Measurements from ENCODE around the gene ROMO1. TPM values are rescaled to one million over a fixed set of nuclear protein-coding genes. Genes with fewer than 3 reads are reported as not detected.

The ROMO1 gene
- total and polyA plus RNA-seq, 2 of the 8 experiments (the other 6 are each of a cell fraction or from before 2014, with no cell fraction given), result 164 to 702 TPM

DNA sequence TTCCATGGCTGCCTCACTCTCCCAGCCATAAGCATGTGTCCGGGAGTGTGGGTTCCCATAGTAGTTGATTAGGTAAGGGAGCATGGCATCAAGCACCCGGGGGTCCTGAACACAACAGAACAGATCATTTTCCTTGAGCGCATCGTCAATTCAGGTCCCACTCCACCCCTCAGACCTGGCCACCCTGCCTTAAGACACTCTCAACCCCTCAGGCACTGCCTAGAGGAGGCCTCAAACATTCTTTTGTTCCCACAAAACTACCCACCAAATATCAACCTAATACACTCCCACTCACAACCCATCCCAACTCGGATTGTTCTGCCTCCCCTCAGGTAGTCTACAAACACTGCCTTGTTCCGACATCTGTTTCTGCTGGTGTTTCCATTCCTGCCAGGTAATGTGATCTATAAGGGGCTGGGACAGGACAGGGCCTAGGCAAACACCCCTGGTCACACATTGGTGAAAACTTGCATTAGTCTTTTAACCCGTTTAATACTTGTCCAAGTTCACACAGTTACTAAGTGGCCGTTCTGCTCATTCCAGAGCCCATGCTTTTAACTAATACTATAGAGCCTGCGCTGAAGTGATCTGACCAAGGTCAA lies 1.4 kb upstream of the ROMO1 start:
- H3K23me2 ChIP-seq (ENCODE audit: low read depth, low read length), result peaks cover 13% of the 10 kb centered on the region
- no peak overlapping the region for H3K14ac ChIP-seq (ENCODE audit: insufficient read length)
- H2BK15ac ChIP-seq (ENCODE audit: low read length), result no peak overlapping the region
- no peak overlapping the region for H2BK5ac ChIP-seq (ENCODE audit: low read depth, low read length)
- H4K91ac ChIP-seq (replicated peaks; ENCODE audit: insufficient read length, low read length), result no peak overlapping the region
- H4K20me1 ChIP-seq (replicated peaks in 1 of 2; ENCODE audit: control insufficient read depth in 1 of 2, insufficient read depth in 2 of 2, low read length in 2 of 2), result no peaks in the 10 kb centered on the region
- peaks cover 0 to 2% (median under 1%) of the 10 kb centered on the region in 4 experiments; a peak in 3 of 7 replicates for H3K4me1 ChIP-seq (replicated peaks in 1 of 4; ENCODE audit: control insufficient read depth in 3 of 4, insufficient read depth in 4 of 4, low read length in 3 of 4)
- peak overlapping the region; percentile 94; the same call in 1 of the 2 replicates for H2AFZ ChIP-seq (ENCODE audit: low read length)
- H3K9me3 ChIP-seq (ENCODE audit: insufficient read depth in 2 of 2, low read depth in 1 of 2, low read length in 1 of 2), result no peaks in the 10 kb centered on the region
- no peak overlapping the region for H3K4ac ChIP-seq (replicated peaks; ENCODE audit: insufficient read length, low read depth, low read length)
- no peak overlapping the region for H3K18ac ChIP-seq (ENCODE audit: extremely low read depth, low read length)
- H3K27me3 ChIP-seq (replicated peaks in 1 of 4; ENCODE audit: control insufficient read depth in 3 of 4, extremely low read depth in 1 of 4, insufficient read depth in 3 of 4, low read length in 3 of 4), result no peaks in the 10 kb centered on the region
- H4K5ac ChIP-seq (ENCODE audit: insufficient read length, low read depth, low read length), result no peak overlapping the region
- no peak overlapping the region for H2BK120ac ChIP-seq (replicated peaks; ENCODE audit: low read depth, low read length)
- POLR2A ChIA-PET (ENCODE audit: partially characterized antibody), result interaction anchor here (1.4 to 40.1 kb wide), 3 partner anchors 33 to 44 kb away, joined by 4 to 2341 read pairs (median 19); partner anchors contain the start of genes CPNE1, RBM12 and RBM39
- H2BK12ac ChIP-seq (ENCODE audit: low read depth, low read length), result 0 out of 2 replicates have a peak overlapping the region, but pooled peaks have one; percentile 39
- no peak for DNase-seq (ENCODE audit: low read depth in 1 of 2, low spot score in 2 of 2)
- FAIRE-seq, result no peak
- no peak overlapping the region for H3K23ac ChIP-seq (ENCODE audit: insufficient read length)
- no peak overlapping the region for H3K56ac ChIP-seq (replicated peaks; ENCODE audit: insufficient read length, low read depth, low read length)
- TF ChIP-seq TAF1 (IDR thresholded peaks at IDR 0.05; ENCODE audit: low read depth, low read length), result no peak
- no peak for TF ChIP-seq SIX5 (IDR thresholded peaks at IDR 0.05; ENCODE audit: low read depth, low read length)
- no peak for TF ChIP-seq KDM4A (IDR thresholded peaks at IDR 0.05; ENCODE audit: low read depth, low read length, severe bottlenecking)
- TF ChIP-seq EP300 (IDR thresholded peaks at IDR 0.05; ENCODE audit: borderline replicate concordance in 1 of 2, low read depth in 2 of 2, low read length in 2 of 2), result no peak
- no peak for TF ChIP-seq NANOG (IDR thresholded peaks at IDR 0.05; ENCODE audit: insufficient read depth, low read depth, low read length, poor library complexity, severe bottlenecking)
- no peak for TF ChIP-seq CTBP2 (IDR thresholded peaks at IDR 0.05; ENCODE audit: borderline replicate concordance, insufficient read depth, insufficient read length, low read length)
- TF ChIP-seq POLR2AphosphoS5 (IDR thresholded peaks at IDR 0.05; ENCODE audit: low read depth, low read length), result no peak
- no peak for TF ChIP-seq ASH2L (IDR thresholded peaks at IDR 0.05; ENCODE audit: low read length)
- TF ChIP-seq EGR1 (IDR thresholded peaks at IDR 0.05; ENCODE audit: borderline replicate concordance, low read depth, low read length), result no peak
- H2BK20ac ChIP-seq (ENCODE audit: low read length), result no peak overlapping the region
- CTCF ChIA-PET (ENCODE audit: partially characterized antibody), result no interaction called here
- H3K4me3 ChIP-seq (ENCODE audit: extremely low read depth in 1 of 4, insufficient read depth in 2 of 4, low read depth in 3 of 4, low read length in 4 of 4), result peak overlapping the region; percentile 66 to 99 (median 88); a peak in 6 of 8 replicates
- peaks cover 0 to 16% (median 0%) of the 10 kb centered on the region in 4 experiments; a peak in 2 of 8 replicates for H3K36me3 ChIP-seq (ENCODE audit: control insufficient read depth in 2 of 4, insufficient read depth in 4 of 4, low read length in 3 of 4)
- H3K4me2 ChIP-seq (ENCODE audit: insufficient read depth in 1 of 2, low read depth in 2 of 2, low read length in 2 of 2), result peak overlapping the region; percentile 75 to 91
- no peaks in the 10 kb centered on the region for H3K79me1 ChIP-seq (ENCODE audit: low read depth, low read length)
- no peak overlapping the region for H2AK5ac ChIP-seq (ENCODE audit: low read depth, low read length)
- H3K79me2 ChIP-seq (ENCODE audit: control insufficient read depth in 1 of 2, insufficient read depth in 2 of 2, low read length in 2 of 2), result peaks cover 0 to 8% of the 10 kb centered on the region in 2 experiments; a peak in 2 of 4 replicates
- H3K9ac ChIP-seq (replicated peaks in 1 of 4; ENCODE audit: extremely low read depth in 1 of 4, low read depth in 3 of 4, low read length in 3 of 4), result no peak overlapping the region; a peak in 2 of 7 replicates
- H4K8ac ChIP-seq (ENCODE audit: extremely low read depth, insufficient read depth, low read length), result no peak overlapping the region
- H3K27ac ChIP-seq (ENCODE audit: low read depth, low read length), result no peak overlapping the region
- WGBS, 2 experiments (ENCODE audit: extremely low coverage in 1 of 2, insufficient coverage in 1 of 2, insufficient read length in 1 of 2, insufficient replicate concordance in 2 of 2, low coverage in 1 of 2, low lambda C conversion rate in 2 of 2, missing lambda C conversion rate in 1 of 2), result 89% methylated on average over 9 of the region's 9 CpGs; no CpG with 5 or more reads in 1 of the 2 experiments
